HEK293 (cell line): ENCODE measurements around the gene PPP1R36.

Experiments used
- CTCF ChIP-seq: fragments of 450-650 bp; formaldehyde crosslinking; IDR thresholded peaks from 2 replicates; pipeline ENCODE4 v1.5.1; 2016; ENCODE audit warnings: missing biosample characterization, missing genetic modification characterization
- KLF16 ChIP-seq: fragments of 450-650 bp; formaldehyde crosslinking; IDR thresholded peaks from 2 replicates; pipeline ENCODE4 v1.5.1; 2017; ENCODE audit warnings: missing biosample characterization, missing genetic modification characterization
- MEIS1 ChIP-seq: sonication (generic); formaldehyde crosslinking; IDR thresholded peaks from 2 replicates; pipeline ENCODE4 v1.8.1; 2022; ENCODE audit warnings: missing genetic modification reagents, mild to moderate bottlenecking, borderline replicate concordance
- SP2 ChIP-seq: fragments of 450-650 bp; formaldehyde crosslinking; IDR thresholded peaks from 2 replicates; pipeline ENCODE4 v1.5.1; 2016; ENCODE audit warnings: missing biosample characterization, missing genetic modification characterization
- TCF7L2 ChIP-seq: IDR thresholded peaks from 2 replicates; pipeline ENCODE4 v1.6.1; 2011; ENCODE audit warnings: low read depth, mild to moderate bottlenecking, inconsistent platforms, low read length, moderate library complexity, borderline replicate concordance
- ZBTB6 ChIP-seq: fragments of 450-650 bp; formaldehyde crosslinking; IDR thresholded peaks from 2 replicates; pipeline ENCODE4 v1.5.1; 2017; ENCODE audit warnings: missing biosample characterization, missing genetic modification characterization
- ZNF121 ChIP-seq: fragments of 450-650 bp; formaldehyde crosslinking; IDR thresholded peaks from 2 replicates; pipeline ENCODE4 v1.5.1; 2016; ENCODE audit warnings: missing biosample characterization, missing genetic modification characterization
- ZNF239 ChIP-seq: fragments of 450-650 bp; formaldehyde crosslinking; IDR thresholded peaks from 2 replicates; pipeline ENCODE4 v1.5.1; 2016; ENCODE audit warnings: missing biosample characterization, missing genetic modification characterization
- ZNF391 ChIP-seq: fragments of 450-650 bp; formaldehyde crosslinking; IDR thresholded peaks from 2 replicates; pipeline ENCODE4 v1.5.1; 2016; ENCODE audit warnings: low read depth, missing biosample characterization, missing genetic modification characterization, borderline replicate concordance
- ZSCAN23 ChIP-seq: fragments of 450-650 bp; formaldehyde crosslinking; IDR thresholded peaks from 2 replicates; pipeline ENCODE4 v1.5.1; 2016; ENCODE audit warnings: missing biosample characterization, missing genetic modification characterization
- TF ChIP-seq, protein P1 (sequence below): fragments of 450-650 bp; formaldehyde crosslinking; IDR thresholded peaks from 2 replicates; pipeline ENCODE4 v1.5.1; 2017; ENCODE audit warnings: missing biosample characterization, mild to moderate bottlenecking, missing genetic modification characterization, moderate library complexity
- TF ChIP-seq, protein P2 (sequence below): fragments of 450-650 bp; formaldehyde crosslinking; IDR thresholded peaks from 2 replicates; pipeline ENCODE4 v1.5.1; 2017; ENCODE audit warnings: missing biosample characterization, missing genetic modification characterization

GRCh38 chr14:64506721-64507120 is 43.0 kb upstream of the PPP1R36 start:
- TF ChIP-seq CTCF (tag by site-specific recombination) (no peak), MEIS1 (CRISPR knock-in tag) (no peak), ZBTB6 (tag by site-specific recombination) (no peak), ZNF121 (no peak), ZSCAN23 (no peak), SP2 (tag by site-specific recombination) (no peak), KLF16 (no peak), TCF7L2 (no peak), ZNF239 (no peak), ZNF391 (tag by site-specific recombination) (no peak)
- TF ChIP-seq, protein P1, sequence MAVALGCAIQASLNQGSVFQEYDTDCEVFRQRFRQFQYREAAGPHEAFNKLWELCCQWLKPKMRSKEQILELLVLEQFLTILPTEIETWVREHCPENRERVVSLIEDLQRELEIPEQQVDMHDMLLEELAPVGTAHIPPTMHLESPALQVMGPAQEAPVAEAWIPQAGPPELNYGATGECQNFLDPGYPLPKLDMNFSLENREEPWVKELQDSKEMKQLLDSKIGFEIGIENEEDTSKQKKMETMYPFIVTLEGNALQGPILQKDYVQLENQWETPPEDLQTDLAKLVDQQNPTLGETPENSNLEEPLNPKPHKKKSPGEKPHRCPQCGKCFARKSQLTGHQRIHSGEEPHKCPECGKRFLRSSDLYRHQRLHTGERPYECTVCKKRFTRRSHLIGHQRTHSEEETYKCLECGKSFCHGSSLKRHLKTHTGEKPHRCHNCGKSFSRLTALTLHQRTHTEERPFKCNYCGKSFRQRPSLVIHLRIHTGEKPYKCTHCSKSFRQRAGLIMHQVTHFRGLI (tag by site-specific recombination) = no peak
- TF ChIP-seq, protein P2, sequence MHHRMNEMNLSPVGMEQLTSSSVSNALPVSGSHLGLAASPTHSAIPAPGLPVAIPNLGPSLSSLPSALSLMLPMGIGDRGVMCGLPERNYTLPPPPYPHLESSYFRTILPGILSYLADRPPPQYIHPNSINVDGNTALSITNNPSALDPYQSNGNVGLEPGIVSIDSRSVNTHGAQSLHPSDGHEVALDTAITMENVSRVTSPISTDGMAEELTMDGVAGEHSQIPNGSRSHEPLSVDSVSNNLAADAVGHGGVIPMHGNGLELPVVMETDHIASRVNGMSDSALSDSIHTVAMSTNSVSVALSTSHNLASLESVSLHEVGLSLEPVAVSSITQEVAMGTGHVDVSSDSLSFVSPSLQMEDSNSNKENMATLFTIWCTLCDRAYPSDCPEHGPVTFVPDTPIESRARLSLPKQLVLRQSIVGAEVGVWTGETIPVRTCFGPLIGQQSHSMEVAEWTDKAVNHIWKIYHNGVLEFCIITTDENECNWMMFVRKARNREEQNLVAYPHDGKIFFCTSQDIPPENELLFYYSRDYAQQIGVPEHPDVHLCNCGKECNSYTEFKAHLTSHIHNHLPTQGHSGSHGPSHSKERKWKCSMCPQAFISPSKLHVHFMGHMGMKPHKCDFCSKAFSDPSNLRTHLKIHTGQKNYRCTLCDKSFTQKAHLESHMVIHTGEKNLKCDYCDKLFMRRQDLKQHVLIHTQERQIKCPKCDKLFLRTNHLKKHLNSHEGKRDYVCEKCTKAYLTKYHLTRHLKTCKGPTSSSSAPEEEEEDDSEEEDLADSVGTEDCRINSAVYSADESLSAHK (tag by site-specific recombination) = no peak
